ENCODE measurements around the gene CYP3A7.

The CYP3A7 gene

GRCh38 chr7:99768471-99768870, 33.5 kb upstream of the CYP3A7 start:
- H3K27me3 ChIP-seq (ENCODE audit: insufficient read depth, low read depth), result no peaks in the 10 kb centered on the region
- no peak overlapping the region for H3K9ac ChIP-seq
- no peaks in the 10 kb centered on the region for H3K79me2 ChIP-seq (ENCODE audit: insufficient read depth, low read depth)
- H3K4me3 ChIP-seq (IDR thresholded peaks at IDR 0.05; ENCODE audit: insufficient read depth, low read depth, low read length), result no peak overlapping the region
- TF ChIP-seq, protein P1, sequence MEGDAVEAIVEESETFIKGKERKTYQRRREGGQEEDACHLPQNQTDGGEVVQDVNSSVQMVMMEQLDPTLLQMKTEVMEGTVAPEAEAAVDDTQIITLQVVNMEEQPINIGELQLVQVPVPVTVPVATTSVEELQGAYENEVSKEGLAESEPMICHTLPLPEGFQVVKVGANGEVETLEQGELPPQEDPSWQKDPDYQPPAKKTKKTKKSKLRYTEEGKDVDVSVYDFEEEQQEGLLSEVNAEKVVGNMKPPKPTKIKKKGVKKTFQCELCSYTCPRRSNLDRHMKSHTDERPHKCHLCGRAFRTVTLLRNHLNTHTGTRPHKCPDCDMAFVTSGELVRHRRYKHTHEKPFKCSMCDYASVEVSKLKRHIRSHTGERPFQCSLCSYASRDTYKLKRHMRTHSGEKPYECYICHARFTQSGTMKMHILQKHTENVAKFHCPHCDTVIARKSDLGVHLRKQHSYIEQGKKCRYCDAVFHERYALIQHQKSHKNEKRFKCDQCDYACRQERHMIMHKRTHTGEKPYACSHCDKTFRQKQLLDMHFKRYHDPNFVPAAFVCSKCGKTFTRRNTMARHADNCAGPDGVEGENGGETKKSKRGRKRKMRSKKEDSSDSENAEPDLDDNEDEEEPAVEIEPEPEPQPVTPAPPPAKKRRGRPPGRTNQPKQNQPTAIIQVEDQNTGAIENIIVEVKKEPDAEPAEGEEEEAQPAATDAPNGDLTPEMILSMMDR (conservative IDR thresholded peaks at IDR 0.05; ENCODE audit: low read depth, low read length), result no peak
- H3K4me1 ChIP-seq (ENCODE audit: low read depth, poor library complexity, severe bottlenecking), result no peaks in the 10 kb centered on the region
- H3K36me3 ChIP-seq (ENCODE audit: insufficient read depth), result no peaks in the 10 kb centered on the region
- no peaks in the 10 kb centered on the region for H4K20me1 ChIP-seq (ENCODE audit: insufficient read depth)
- H3K4me2 ChIP-seq, result no peak overlapping the region
- H3K27ac ChIP-seq, result no peak overlapping the region
- H2AFZ ChIP-seq (ENCODE audit: low read depth), result no peak overlapping the region

DNA sequence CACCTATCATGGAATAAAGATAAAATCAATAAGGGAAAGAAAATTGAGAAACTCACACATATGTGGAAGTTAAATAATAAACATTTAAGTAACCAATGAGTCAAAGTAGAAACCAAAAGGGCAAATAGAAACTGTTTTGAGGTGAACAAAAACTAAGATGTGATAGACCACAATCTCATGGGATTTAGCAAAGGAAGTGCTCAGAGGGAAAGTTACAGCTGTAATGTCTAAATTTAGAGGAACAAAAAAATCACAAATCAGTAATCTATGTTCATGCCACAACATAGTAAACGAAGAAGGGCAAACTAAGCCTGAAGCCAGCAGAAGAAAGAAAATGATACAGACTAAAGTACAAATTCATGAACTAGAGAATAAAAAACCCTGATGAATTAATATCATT, 32.7 kb upstream of the CYP3A7 start:
- Histone ChIP-seq H3K79me2 (ENCODE audit: insufficient read depth, low read depth) (no peaks in the 10 kb centered on the region), H3K36me3 (ENCODE audit: insufficient read depth) (no peaks in the 10 kb centered on the region), H3K9ac (no peak overlapping the region), H3K4me1 (ENCODE audit: low read depth, poor library complexity, severe bottlenecking) (no peaks in the 10 kb centered on the region), H2AFZ (ENCODE audit: low read depth) (no peak overlapping the region), H3K4me3 (IDR thresholded peaks at IDR 0.05; ENCODE audit: insufficient read depth, low read depth, low read length) (no peak overlapping the region), H3K4me2 (no peak overlapping the region), H4K20me1 (ENCODE audit: insufficient read depth) (no peaks in the 10 kb centered on the region), H3K27ac (no peak overlapping the region), H3K27me3 (ENCODE audit: insufficient read depth, low read depth) (no peaks in the 10 kb centered on the region)
- TF ChIP-seq, protein P1 (conservative IDR thresholded peaks at IDR 0.05; ENCODE audit: low read depth, low read length), result no peak

DNA sequence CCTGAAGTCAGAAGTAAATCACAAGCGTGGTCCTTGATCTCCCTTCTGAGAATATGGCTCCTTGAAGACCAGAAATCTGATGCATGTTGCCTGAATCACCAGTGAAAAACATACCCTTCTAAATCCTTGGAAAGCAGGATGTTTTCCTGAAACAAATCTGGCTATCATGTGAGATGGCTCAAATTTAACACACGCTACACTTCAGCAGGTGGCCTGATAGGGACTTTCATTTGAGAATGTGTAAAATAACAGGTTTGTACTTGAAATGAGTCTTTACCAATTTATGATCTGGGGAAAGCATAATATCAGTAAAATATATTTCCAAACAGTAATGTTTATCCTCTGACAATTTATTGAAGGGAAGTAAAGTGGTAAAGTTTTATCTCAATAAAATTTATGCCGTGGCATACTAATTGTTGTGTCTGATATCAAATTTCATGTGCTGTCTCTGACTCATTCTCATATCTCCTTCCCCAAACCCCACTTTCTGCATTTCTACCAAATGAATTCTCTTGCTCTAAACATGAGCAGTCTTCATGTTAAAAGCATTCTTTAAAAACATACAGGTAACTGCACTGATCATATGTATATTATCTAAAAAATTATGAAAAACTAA, 31.6 kb upstream of the CYP3A7 start:
- Histone ChIP-seq H3K27me3 (ENCODE audit: insufficient read depth, low read depth) (no peaks in the 10 kb centered on the region), H4K20me1 (ENCODE audit: insufficient read depth) (no peaks in the 10 kb centered on the region), H3K79me2 (ENCODE audit: insufficient read depth, low read depth) (no peaks in the 10 kb centered on the region), H3K4me2 (no peak overlapping the region), H3K27ac (no peak overlapping the region), H3K4me1 (ENCODE audit: low read depth, poor library complexity, severe bottlenecking) (no peaks in the 10 kb centered on the region), H3K4me3 (IDR thresholded peaks at IDR 0.05; ENCODE audit: insufficient read depth, low read depth, low read length) (no peak overlapping the region), H3K9ac (no peak overlapping the region), H2AFZ (ENCODE audit: low read depth) (no peak overlapping the region), H3K36me3 (ENCODE audit: insufficient read depth) (no peaks in the 10 kb centered on the region)
- TF ChIP-seq, protein P1 (conservative IDR thresholded peaks at IDR 0.05; ENCODE audit: low read depth, low read length), result no peak

DNA sequence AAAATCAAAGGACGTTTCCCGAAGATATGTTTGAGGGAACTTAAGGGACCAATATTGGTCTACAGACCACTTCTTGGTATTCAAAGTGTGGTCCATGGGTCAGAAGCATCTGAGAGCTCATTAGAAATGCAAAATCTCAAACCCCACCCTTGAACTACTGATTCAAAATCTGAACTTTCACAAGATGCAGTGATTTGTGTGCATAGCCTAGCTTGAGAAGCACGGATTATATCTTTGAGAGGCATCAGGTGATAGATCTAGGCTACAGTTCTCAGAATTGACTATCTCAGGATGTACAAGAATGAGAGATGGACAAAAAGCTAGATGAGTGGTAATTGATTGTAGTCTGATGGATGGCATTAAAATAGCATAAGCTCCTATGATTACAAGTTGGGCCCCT, 29.5 kb upstream of the CYP3A7 start:
- H3K36me3 ChIP-seq (ENCODE audit: insufficient read depth), result no peaks in the 10 kb centered on the region
- TF ChIP-seq, protein P1 (conservative IDR thresholded peaks at IDR 0.05; ENCODE audit: low read depth, low read length), result no peak
- no peak overlapping the region for H3K4me2 ChIP-seq
- no peaks in the 10 kb centered on the region for H3K4me1 ChIP-seq (ENCODE audit: low read depth, poor library complexity, severe bottlenecking)
- H3K79me2 ChIP-seq (ENCODE audit: insufficient read depth, low read depth), result no peaks in the 10 kb centered on the region
- H4K20me1 ChIP-seq (ENCODE audit: insufficient read depth), result no peaks in the 10 kb centered on the region
- H2AFZ ChIP-seq (ENCODE audit: low read depth), result no peak overlapping the region
- no peak overlapping the region for H3K9ac ChIP-seq
- no peak overlapping the region for H3K27ac ChIP-seq
- H3K4me3 ChIP-seq (IDR thresholded peaks at IDR 0.05; ENCODE audit: insufficient read depth, low read depth, low read length), result no peak overlapping the region
- H3K27me3 ChIP-seq (ENCODE audit: insufficient read depth, low read depth), result no peaks in the 10 kb centered on the region
